Measurements from ENCODE around the gene PEAK1.
A peak's percentile ranks its signal among the peaks of the same experiment; 100 is the strongest.

Gene PEAK1

GRCh38 chr15:77120576-77120975, 299.3 kb downstream of the PEAK1 start:
- DNase-seq: no peak

- no peak for DNase-seq
Measured at GRCh38 chr15:77119446-77119845, 300.5 kb downstream of the PEAK1 start.

- DNase-seq: peak; percentile 66
Measured at GRCh38 chr15:77118882-77119321, 301.0 kb downstream of the PEAK1 start.

- DNase-seq: no peak
Measured at GRCh38 chr15:77115179-77115578, 304.7 kb downstream of the PEAK1 start.

- no peak for DNase-seq
Measured at GRCh38 chr15:77112838-77113504, 306.9 kb downstream of the PEAK1 start.

GRCh38 chr15:77111789-77112188, 308.1 kb downstream of the PEAK1 start:
- DNase-seq: no peak

GRCh38 chr15:77107531-77108355, 312.2 kb downstream of the PEAK1 start:
- DNase-seq: peak; percentile 10

- DNase-seq: no peak
Measured at GRCh38 chr15:77107068-77107467, 312.8 kb downstream of the PEAK1 start.

- no peak for DNase-seq
Measured at GRCh38 chr15:77104155-77104554, 315.7 kb downstream of the PEAK1 start.

- DNase-seq: no peak
Measured at GRCh38 chr15:77099741-77100463, 320.0 kb downstream of the PEAK1 start.

- no peak for DNase-seq
Measured at GRCh38 chr15:77098572-77098971, 321.3 kb downstream of the PEAK1 start.

GRCh38 chr15:77097921-77098320, 322.0 kb downstream of the PEAK1 start:
- no peak for DNase-seq

GRCh38 chr15:77097248-77097721, 322.6 kb downstream of the PEAK1 start:
- no peak for DNase-seq

GRCh38 chr15:77096541-77096940, 323.4 kb downstream of the PEAK1 start:
- no peak for DNase-seq

GRCh38 chr15:77096138-77096537, 323.8 kb downstream of the PEAK1 start:
- DNase-seq: no peak

- DNase-seq: no peak
Measured at GRCh38 chr15:77094397-77095030, 325.4 kb downstream of the PEAK1 start.

GRCh38 chr15:77093436-77093835, 326.5 kb downstream of the PEAK1 start:
- peak; percentile 40 for DNase-seq

GRCh38 chr15:77091097-77091496, 328.8 kb downstream of the PEAK1 start:
- DNase-seq: no peak

GRCh38 chr15:77087213-77087612, 332.7 kb downstream of the PEAK1 start:
- no peak for DNase-seq

- DNase-seq: peak; percentile 94
Measured at GRCh38 chr15:77085297-77085696, 334.6 kb downstream of the PEAK1 start.

- no peak for DNase-seq
Measured at GRCh38 chr15:77084436-77084835, 335.5 kb downstream of the PEAK1 start.

- peak; percentile 82 for DNase-seq
Measured at GRCh38 chr15:77083381-77084160, 336.3 kb downstream of the PEAK1 start.
